SJSA1 (cell line): ENCODE data around the gene STIM1. TPM values are rescaled to one million over a fixed set of nuclear protein-coding genes. Genes with fewer than 3 reads are reported as not detected.

Experiments
- DNase-seq, 2 experiments: peaks; one replicate each; pipeline ENCODE4 v3.0.0-alpha.2; 2015 to 2020; ENCODE audit warnings: low spot score in 2 of 2, low read depth in 1 of 2
- H3K27ac ChIP-seq: fragments of 250-450 bp; sonication (Bioruptor Pico); 2 replicates; pipeline ENCODE4 v1.5.1; 2020; ENCODE audit warnings: mild to moderate bottlenecking, moderate library complexity
- H3K27me3 ChIP-seq: fragments of 250-450 bp; sonication (Bioruptor Pico); replicated peaks from 2 replicates; pipeline ENCODE4 v1.5.1; 2020; ENCODE audit warnings: mild to moderate bottlenecking, moderate library complexity
- H3K36me3 ChIP-seq: fragments of 250-450 bp; sonication (Bioruptor Pico); 2 replicates; pipeline ENCODE4 v1.5.1; 2020; ENCODE audit warnings: mild to moderate bottlenecking
- H3K4me1 ChIP-seq: fragments of 250-450 bp; sonication (Bioruptor Pico); replicated peaks from 2 replicates; pipeline ENCODE4 v1.6.1; 2021; ENCODE audit warnings: mild to moderate bottlenecking
- H3K4me3 ChIP-seq: fragments of 250-450 bp; sonication (Bioruptor Pico); 2 replicates; pipeline ENCODE4 v1.5.1; 2020; ENCODE audit warnings: mild to moderate bottlenecking
- H3K9me3 ChIP-seq: fragments of 250-450 bp; sonication (Bioruptor Pico); replicated peaks from 2 replicates; pipeline ENCODE4 v1.5.1; 2020; ENCODE audit warnings: mild to moderate bottlenecking
- total RNA-seq: library from RNA; depleted of rRNA; stranded (reverse); fragments of >200 nt; shearing (Covaris generic); gene quantifications from 2 replicates; pipeline ENCODE4 v1.2.3, GENCODE V29; 2014

STIM1 gene
- total RNA-seq, 1 experiment from 2014 or later: 87.2 TPM

DNA sequence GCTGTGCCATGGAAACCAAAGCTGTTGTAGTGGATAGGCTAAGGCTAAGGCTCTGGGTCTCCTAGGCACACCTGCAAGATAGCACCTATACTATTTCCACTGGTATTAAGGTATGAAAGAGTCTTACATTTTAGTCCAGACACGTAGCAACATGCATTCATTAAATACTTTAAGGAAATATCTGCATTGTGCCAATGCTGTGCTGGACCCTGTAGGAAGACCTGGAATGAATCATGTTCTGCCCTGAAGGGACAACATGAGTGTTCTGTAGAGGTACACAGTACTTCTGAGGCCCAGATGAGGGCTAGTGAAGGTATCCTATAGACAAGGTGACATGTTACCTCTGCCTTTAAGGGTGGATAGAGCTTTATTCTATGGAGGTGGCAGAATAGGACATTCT lies 204.0 kb downstream of the STIM1 start:
- no peak for DNase-seq
- no peak overlapping the region for H3K4me3 ChIP-seq
- H3K36me3 ChIP-seq: peaks cover 33% of the 10 kb centered on the region
- H3K27ac ChIP-seq: no peak overlapping the region
- H3K27me3 ChIP-seq: no peaks in the 10 kb centered on the region
- H3K4me1 ChIP-seq: no peaks in the 10 kb centered on the region
- no peaks in the 10 kb centered on the region for H3K9me3 ChIP-seq

GRCh38 chr11:4060182-4060923 lies 204.9 kb downstream of the STIM1 start:
- H3K4me3 ChIP-seq: no peak overlapping the region
- no peaks in the 10 kb centered on the region for H3K9me3 ChIP-seq
- peaks cover under 1% of the 10 kb centered on the region for H3K4me1 ChIP-seq
- no peak overlapping the region for H3K27ac ChIP-seq
- no peaks in the 10 kb centered on the region for H3K27me3 ChIP-seq
- peaks cover 33% of the 10 kb centered on the region for H3K36me3 ChIP-seq
- DNase-seq: no peak

- Histone ChIP-seq H3K27ac (no peak overlapping the region), H3K9me3 (no peaks in the 10 kb centered on the region), H3K27me3 (no peaks in the 10 kb centered on the region), H3K4me3 (no peak overlapping the region), H3K4me1 (peaks cover 7% of the 10 kb centered on the region), H3K36me3 (peaks cover 33% of the 10 kb centered on the region)
- DNase-seq: no peak
Measured at GRCh38 chr11:4061700-4062099, 206.2 kb downstream of the STIM1 start.

GRCh38 chr11:4063348-4063747 lies 207.9 kb downstream of the STIM1 start:
- H3K4me3 ChIP-seq: no peak overlapping the region
- no peaks in the 10 kb centered on the region for H3K27me3 ChIP-seq
- peaks cover 7% of the 10 kb centered on the region for H3K4me1 ChIP-seq
- no peak overlapping the region for H3K27ac ChIP-seq
- H3K36me3 ChIP-seq: peaks cover 30% of the 10 kb centered on the region
- H3K9me3 ChIP-seq: no peaks in the 10 kb centered on the region
- no peak for DNase-seq

DNA sequence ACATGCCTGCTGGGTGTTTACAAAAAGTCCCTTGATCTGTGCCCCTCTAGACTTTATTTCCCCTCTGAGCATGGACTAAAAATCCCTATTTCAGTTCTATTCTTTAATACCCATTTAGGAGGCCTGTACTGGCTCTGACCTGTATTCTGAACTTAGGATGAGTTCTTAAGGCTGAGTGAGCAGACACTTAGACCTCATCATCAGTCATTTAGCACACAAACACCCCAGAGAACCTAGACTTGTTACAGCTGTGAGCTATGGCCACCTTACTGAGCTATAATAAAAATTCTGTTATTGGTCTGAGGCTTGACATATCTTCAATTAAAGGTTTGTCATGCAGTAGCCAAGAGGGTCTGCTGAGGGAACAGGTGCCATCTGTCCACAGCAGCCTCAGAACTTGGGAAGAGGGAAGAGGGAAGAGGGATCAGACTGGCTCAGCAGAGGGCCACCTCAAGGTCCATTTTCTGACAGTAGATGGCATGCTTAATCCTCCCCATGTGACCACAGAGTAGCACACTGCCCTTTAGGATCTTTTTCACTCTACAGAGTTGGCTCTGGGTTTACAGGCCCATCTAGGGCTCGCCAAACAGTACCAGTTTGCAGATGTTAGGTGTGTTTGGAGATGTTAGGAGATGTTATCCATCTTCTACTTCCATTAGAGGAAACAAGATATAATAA lies 209.0 kb downstream of the STIM1 start:
- no peaks in the 10 kb centered on the region for H3K27me3 ChIP-seq
- H3K27ac ChIP-seq: no peak overlapping the region
- H3K36me3 ChIP-seq: peaks cover 24% of the 10 kb centered on the region
- no peaks in the 10 kb centered on the region for H3K9me3 ChIP-seq
- H3K4me1 ChIP-seq: peaks cover 10% of the 10 kb centered on the region
- no peak overlapping the region for H3K4me3 ChIP-seq
- no peak for DNase-seq

DNA sequence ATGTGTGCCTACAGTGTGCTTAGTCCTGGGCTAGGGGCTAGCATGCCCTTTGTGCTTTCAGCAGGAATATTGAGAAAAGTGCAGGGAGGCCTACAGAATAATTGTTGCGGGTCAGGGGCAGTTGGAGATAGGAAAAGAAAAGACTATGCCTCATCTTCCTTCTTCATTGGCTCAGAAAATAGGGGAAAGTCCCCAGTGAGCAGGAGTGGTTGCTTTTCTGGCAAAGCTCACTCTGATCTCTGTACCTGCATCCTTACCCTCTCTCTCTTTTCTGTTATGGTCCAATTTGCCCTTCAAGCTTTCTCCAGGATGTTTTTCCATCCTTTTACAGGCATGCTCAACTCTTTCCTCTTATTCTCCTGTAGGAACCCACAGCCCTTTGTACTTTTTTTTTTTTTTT lies 209.6 kb downstream of the STIM1 start:
- no peak overlapping the region for H3K4me3 ChIP-seq
- H3K27me3 ChIP-seq: no peaks in the 10 kb centered on the region

GRCh38 chr11:4065601-4066377 lies 210.3 kb downstream of the STIM1 start:
- Histone ChIP-seq H3K9me3 (no peaks in the 10 kb centered on the region), H3K4me1 (peaks cover 10% of the 10 kb centered on the region), H3K36me3 (peaks cover 14% of the 10 kb centered on the region), H3K27me3 (no peaks in the 10 kb centered on the region), H3K4me3 (no peak overlapping the region), H3K27ac (no peak overlapping the region)
- peak in 1 of 2 experiments; percentile 35 for DNase-seq

More for the DNA sequence above, 209.6 kb downstream of the STIM1 start:
- H3K27ac ChIP-seq: no peak overlapping the region
- H3K9me3 ChIP-seq: no peaks in the 10 kb centered on the region
- H3K4me1 ChIP-seq: peaks cover 10% of the 10 kb centered on the region
- peaks cover 19% of the 10 kb centered on the region for H3K36me3 ChIP-seq
- no peak for DNase-seq

DNA sequence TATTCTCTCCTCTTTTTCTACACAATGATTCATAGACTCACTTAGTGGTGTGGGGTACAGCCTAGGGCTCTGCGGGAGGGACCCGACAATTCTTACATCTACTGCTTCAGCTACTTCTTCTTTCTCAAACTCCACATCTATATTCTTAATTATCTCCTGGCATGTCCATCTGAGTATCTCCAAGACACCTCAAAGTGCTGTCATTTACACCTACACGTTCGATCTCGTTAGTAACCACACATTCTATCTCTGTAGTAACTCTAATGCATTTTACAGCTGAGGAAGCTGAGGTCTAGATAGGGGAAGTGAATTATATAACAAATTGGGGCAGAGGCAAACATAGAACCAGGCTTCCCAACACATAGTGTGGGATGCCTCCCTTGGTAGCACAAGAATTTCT lies 211.4 kb downstream of the STIM1 start:
- H3K4me1 ChIP-seq: peaks cover 10% of the 10 kb centered on the region
- no peak for DNase-seq
- peaks cover 5% of the 10 kb centered on the region for H3K36me3 ChIP-seq
- H3K9me3 ChIP-seq: no peaks in the 10 kb centered on the region
- no peaks in the 10 kb centered on the region for H3K27me3 ChIP-seq
- no peak overlapping the region for H3K27ac ChIP-seq
- H3K4me3 ChIP-seq: no peak overlapping the region

GRCh38 chr11:4068962-4069361 lies 213.5 kb downstream of the STIM1 start:
- H3K4me1 ChIP-seq: peaks cover 15% of the 10 kb centered on the region

DNA sequence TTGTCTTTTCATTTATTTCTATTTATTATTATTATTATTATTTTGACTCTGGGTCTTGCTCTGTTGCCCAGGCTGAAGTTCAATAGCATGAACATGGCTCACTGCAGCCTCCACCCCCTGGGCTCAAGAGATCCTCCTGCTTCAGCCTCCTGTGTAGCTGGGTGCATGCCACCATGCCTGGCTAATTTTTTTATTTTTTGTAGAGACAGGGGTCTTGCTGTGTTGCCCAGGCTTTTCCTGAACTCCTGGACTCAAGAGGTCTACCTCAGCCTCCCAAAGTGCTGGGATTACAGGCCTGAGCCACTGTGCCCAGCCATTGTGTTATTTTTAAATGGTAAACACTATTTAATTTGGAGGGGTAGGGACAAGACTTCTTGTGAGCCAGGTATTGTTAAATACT lies 215.9 kb downstream of the STIM1 start:
- no peak overlapping the region for H3K4me3 ChIP-seq
- H3K27me3 ChIP-seq: no peaks in the 10 kb centered on the region
- no peaks in the 10 kb centered on the region for H3K9me3 ChIP-seq
- H3K36me3 ChIP-seq: peaks cover 19% of the 10 kb centered on the region
- no peak overlapping the region for H3K27ac ChIP-seq
- no peak for DNase-seq
- H3K4me1 ChIP-seq: peaks cover 8% of the 10 kb centered on the region

More at GRCh38 chr11:4068962-4069361, 213.5 kb downstream of the STIM1 start:
- DNase-seq: peak in 1 of 2 experiments; percentile 57
- Histone ChIP-seq H3K36me3 (peaks cover 12% of the 10 kb centered on the region), H3K27me3 (no peaks in the 10 kb centered on the region), H3K4me3 (no peak overlapping the region), H3K27ac (no peak overlapping the region), H3K9me3 (no peaks in the 10 kb centered on the region)

DNA sequence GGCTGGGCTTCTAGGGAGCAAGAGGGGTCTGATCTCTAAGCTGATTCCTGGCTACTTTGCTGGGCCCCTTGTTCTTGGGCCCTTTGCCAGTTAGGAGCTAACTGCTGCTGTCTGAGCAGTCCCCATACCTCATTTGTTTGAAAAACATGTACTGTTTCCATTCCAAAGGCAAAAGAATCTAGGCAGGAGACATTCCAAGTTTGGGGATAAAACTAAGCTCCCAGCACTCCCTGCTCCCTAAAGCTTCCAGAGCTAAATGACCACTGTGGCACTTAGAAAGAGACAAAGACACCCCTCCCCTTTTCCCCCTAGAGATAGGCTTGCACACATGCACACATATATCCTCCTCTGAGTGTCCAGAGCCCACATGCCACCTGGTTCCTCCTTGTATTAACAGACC lies 216.4 kb downstream of the STIM1 start:
- DNase-seq: peak in 1 of 2 experiments; percentile 41
- Histone ChIP-seq H3K9me3 (no peaks in the 10 kb centered on the region), H3K27me3 (no peaks in the 10 kb centered on the region), H3K36me3 (peaks cover 19% of the 10 kb centered on the region), H3K27ac (no peak overlapping the region), H3K4me3 (no peak overlapping the region), H3K4me1 (peaks cover 8% of the 10 kb centered on the region)

DNA sequence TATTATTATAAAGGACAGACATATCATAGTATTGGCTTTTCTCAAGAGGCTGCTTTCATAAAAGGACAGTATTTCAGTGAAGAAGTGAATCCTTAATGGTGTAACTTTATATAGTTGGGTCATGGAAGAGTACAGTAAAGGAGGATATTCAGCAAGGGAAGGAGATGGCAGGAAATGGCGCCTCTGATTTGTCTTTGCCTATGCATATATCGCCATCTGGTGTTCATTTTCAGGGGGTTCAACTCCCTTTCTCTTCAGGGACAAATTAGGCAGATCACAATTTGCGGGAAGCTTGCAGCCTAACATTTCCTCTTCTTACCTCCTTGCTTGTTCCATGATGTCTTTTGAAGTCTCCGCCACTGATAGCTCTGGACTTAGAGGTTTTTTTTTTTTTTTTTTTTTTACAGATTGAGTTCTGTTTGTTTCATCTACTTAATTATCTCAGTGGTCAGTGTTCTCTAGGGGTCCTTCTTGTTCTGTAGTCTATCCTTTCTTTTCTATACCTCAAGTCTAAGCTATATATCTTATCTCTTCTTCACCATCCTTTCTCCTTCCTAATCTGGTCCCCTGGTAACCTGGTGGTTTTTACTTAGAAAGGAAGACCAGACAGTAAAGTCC lies 217.3 kb downstream of the STIM1 start:
- no peaks in the 10 kb centered on the region for H3K27me3 ChIP-seq
- H3K27ac ChIP-seq: no peak overlapping the region
- peaks cover 8% of the 10 kb centered on the region for H3K4me1 ChIP-seq
- H3K4me3 ChIP-seq: no peak overlapping the region
- no peaks in the 10 kb centered on the region for H3K9me3 ChIP-seq
- DNase-seq: peak; percentile 67 to 84
- H3K36me3 ChIP-seq: peaks cover 19% of the 10 kb centered on the region

DNA sequence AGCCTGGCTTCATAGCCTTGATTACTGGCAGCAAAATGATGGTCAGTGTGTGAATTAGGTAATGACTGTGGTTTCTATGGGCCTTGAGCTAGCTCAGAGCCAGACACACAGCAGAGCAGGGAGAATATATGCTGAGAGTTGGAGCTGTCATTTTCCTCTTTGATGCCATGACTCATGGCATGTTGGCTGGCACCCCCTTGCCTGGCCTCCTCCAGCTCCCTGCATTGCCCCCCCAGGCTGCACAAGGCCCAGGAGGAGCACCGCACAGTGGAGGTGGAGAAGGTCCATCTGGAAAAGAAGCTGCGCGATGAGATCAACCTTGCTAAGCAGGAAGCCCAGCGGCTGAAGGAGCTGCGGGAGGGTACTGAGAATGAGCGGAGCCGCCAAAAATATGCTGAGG lies 218.8 kb downstream of the STIM1 start:
- Histone ChIP-seq H3K9me3 (no peaks in the 10 kb centered on the region), H3K4me3 (no peak overlapping the region), H3K4me1 (peaks cover 4% of the 10 kb centered on the region), H3K27me3 (no peaks in the 10 kb centered on the region), H3K27ac (no peak overlapping the region), H3K36me3 (peaks cover 19% of the 10 kb centered on the region)
- DNase-seq: no peak
